Kidney capillary endothelial cell (primary cell): Measurements from ENCODE around the gene EPN2.

Experiments
- DNase-seq: peaks from one replicate; pipeline ENCODE4 v3.0.0-alpha.2; 2018; ENCODE audit warnings: low spot score

EPN2 gene

DNA sequence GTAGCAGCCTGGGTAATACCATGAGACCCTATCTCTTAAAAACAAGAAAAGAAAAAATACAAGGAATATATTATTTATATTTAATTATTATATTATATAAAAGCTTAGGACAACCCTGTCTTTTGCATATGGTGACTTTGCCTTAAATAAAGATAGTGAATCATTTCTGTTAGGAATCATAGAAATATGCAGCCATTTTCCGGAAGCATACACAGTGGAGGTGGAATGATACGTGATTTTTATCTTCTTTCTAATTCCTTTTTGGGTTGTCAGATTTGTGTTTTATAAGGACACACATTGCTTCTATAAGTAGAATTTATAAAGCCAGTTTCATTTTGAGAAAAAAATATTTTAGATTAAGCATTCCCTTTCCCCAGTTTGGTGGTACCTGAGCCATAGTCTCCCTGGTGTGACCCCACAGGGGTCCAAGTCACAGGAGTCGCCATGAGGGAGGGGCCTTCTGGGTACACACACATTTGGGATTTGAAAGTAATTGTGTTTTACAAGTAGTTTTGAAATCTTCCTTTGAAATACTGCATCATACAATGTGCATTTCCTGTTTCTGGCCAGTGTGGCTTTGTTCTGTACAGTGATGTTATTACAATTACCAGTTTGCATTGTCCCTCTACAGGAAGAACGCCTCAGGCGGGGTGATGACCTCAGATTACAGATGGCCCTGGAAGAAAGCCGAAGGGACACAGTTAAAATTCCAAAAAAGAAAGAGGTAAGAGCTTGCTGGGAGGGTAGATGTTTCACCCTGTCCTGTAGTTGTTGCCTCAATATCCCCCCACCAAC, 74.5 kb downstream of the EPN2 start:
- DNase-seq = peak; percentile 88

- DNase-seq = no peak
Observed at GRCh38 chr17:19312406-19312805, 75.2 kb downstream of the EPN2 start.

DNA sequence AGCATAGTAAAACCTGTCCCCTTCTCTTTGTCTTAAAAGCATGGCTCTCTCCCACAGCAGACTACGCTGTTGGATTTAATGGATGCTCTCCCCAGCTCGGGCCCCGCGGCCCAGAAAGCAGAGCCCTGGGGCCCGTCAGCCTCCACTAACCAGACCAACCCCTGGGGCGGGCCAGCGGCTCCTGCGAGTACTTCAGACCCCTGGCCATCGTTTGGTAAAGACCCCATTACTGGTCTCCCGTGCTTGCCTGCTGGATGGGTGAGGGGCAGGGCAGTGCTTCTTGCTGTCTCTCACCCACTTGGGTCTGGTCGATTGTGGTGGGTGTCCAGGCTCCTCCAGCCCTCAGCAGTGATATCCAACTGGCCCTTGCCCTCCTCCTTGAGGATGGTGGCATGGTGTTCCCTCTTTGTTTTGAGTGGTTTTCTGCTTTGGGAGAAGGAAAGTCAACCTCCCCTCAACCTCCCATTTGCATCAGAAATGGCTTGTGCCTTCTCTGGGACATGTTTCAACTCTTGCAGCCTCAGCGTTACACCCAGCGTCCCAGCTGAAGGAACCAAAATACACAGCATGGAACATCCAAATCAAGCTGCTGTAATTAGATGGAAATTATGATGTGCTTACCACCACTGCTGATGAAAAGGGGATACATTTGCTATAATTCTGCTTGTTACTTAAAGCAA, 76.0 kb downstream of the EPN2 start:
- DNase-seq = no peak

DNA sequence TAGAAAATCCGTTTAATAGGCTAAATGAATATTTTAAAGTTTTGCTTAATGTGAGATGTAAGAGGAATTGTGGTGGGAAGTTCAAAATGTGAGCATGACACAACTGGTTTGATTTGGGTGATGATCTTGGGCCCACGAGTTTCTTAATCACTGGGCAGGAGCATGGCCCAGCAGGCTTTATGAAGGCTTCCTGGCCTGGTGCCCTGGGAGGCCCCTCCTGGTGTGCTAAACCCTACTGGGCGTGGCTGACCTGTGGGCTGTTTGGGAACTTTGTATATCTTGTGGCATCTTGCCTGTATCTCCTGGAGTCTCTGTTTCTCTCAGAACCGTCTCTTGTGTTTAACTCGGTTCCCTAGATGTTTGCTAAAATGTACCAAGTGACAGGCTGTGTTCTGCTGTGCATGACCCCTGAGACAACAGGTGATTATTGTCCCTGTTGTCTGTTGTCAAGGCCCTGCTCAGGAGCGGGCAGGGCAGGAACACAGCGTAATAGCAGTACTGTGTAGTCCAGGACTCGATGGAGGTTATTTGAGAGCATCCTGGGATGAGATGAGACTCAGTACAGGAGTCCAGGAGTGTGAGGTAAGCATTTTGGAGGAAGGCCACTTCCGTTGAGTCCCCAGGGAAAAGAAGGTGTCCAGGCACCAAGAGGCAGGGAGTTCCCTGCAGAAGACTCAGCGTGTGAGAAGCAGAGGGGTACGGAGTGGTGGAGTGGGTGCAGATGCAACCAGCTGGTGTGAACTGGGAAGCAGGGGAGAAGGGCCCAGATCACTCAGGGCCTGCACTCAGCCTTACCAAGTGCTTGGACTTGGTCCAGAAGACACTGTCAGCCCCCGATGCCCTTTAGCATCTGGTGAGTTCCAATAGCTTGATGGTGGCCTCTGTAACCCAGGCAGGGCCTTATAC, 76.8 kb downstream of the EPN2 start:
- no peak for DNase-seq

- no peak for DNase-seq
Observed at GRCh38 chr17:19315104-19315503, 77.9 kb downstream of the EPN2 start.

- DNase-seq = no peak
Observed at GRCh38 chr17:19316761-19317358, 79.7 kb downstream of the EPN2 start.

GRCh38 chr17:19317359-19318095, 80.4 kb downstream of the EPN2 start:
- DNase-seq = peak; percentile 80

DNA sequence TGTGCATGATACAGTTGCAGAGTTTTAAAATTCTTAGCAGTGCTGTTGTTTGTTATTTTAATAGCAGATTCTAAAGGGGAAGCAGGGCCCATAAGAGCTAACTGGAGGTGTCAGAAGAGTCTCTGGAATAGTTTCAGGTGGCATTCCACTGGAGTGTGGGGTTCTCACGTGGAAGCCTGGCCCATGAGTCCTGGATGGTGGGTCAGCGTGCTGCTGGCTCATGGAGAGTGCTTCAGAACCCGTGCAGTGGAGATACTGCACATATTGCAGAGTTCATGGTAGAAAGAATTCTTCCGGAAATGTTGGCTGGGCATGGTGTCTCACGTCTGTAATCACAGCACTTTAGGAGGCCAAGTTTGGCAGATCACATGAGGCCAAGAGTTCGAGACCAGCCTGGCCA, 81.4 kb downstream of the EPN2 start:
- no peak for DNase-seq

- no peak for DNase-seq
Observed at GRCh38 chr17:19319771-19320505, 82.8 kb downstream of the EPN2 start.

DNA sequence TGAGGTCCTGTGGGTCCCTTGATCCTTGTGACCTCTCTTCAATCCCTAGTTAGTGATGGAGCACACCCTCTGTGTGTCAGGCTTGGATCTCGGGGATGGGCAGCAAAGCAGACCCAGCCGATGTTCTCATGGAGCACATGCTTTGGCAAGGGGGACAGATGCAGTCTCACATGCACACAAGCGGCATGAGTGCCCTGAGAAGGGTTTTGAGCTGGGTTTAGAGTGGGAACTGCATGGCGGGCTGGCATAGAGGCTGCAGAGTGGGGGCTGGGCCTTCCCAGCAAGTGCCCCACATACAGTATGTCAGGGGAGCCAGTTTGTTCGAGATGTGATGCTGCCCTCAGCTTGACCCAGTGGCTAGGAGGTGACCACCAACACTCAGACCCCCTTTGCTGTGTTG, 83.7 kb downstream of the EPN2 start:
- no peak for DNase-seq

GRCh38 chr17:19321481-19322128, 84.4 kb downstream of the EPN2 start:
- DNase-seq = no peak

GRCh38 chr17:19322129-19322505, 85.0 kb downstream of the EPN2 start:
- DNase-seq = no peak

- no peak for DNase-seq
Observed at GRCh38 chr17:19322861-19323260, 85.7 kb downstream of the EPN2 start.

- no peak for DNase-seq
Observed at GRCh38 chr17:19325542-19325941, 88.4 kb downstream of the EPN2 start.

DNA sequence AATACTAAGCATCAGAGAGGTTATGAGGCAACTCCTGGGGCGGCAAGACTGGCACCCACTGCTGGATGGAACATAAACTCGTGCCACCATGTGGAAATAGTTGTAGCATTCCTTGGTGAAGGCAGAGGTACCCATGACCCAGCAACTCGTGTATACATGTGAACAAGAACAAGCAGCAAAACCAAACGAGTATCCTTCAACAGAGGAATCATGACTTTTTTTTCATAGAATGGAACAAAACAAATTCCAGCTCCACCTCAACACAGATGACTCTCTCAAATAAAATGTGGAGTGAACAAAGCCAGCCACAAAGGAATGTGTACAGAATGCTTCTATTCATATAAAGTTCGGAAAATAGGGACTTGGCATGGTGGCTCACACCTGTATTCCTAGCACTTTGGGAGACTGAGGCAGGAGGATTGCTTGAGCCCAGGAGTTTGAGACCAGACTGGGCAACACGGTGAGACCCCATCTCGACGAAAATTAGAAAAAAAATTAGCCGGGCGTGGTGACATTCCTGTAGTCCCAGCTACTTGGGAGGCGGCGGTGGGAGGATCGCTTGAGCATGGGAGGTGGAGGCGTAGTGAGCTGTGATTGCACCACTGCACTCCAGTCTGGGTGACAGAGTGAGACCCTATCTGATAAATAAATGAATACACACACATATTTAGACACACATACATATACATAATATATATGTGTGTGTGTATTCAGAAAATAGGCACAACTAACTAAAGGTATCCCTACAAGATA, 90.0 kb downstream of the EPN2 start:
- no peak for DNase-seq

DNA sequence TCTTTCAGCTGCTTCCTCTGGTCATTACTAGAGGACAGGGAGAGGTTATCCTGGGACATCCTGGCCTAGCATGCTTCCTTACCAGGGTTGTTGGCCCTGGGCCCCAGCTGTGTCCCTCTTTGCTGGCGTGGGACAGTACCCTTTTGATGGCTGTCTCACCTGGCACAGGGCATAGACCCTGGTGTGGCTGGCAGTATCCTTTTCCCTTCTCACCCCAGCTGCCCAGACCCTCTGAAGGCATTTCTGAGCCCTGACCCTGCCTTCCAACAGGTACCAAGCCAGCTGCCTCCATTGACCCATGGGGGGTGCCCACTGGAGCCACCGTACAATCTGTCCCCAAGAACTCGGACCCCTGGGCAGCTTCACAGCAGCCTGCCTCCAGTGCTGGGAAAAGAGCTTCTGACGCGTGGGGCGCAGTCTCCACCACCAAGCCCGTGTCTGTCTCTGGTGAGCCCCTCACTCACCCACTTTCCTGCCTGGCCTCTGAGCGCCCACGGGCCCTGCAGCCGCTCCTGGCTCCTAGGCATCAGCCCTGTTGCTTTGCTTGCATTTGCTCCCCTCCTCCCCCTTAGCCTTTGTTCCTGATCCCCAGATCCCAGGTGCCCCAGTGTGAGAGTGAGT, 91.4 kb downstream of the EPN2 start:
- no peak for DNase-seq

DNA sequence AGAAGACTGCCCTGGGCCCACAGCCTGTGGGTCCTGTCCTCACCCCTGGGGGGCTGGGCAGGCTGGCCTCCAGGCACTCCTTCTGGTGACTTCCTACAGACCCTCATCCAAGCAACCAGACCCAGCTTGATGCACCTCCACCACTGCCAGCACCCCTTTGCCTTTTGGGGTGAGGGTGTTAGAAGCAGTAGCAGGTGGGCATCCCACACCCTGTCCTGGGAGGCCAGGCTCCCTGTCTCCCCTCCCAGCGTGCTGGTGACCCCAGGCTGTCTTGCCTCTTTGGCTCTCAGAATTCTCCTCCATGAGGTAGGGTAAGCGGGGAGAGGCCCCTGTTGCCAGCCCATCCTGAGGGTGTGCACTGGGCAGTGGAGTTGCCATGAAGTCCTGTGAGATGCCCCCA, 92.0 kb downstream of the EPN2 start:
- no peak for DNase-seq

GRCh38 chr17:19329839-19330238, 92.7 kb downstream of the EPN2 start:
- DNase-seq = no peak

- DNase-seq = no peak
Observed at GRCh38 chr17:19330271-19330670, 93.1 kb downstream of the EPN2 start.
